Activated naive CD8-positive, alpha-beta T cell treated with anti-CD3 and anti-CD28 coated beads, Interleukin-2, amount 10 ng/mL, durations not matched to agents 7 days and 5 days (primary cell): ENCODE data around the gene RHOU. TPM values are rescaled to one million over a fixed set of nuclear protein-coding genes. Genes with fewer than 3 reads are reported as not detected.
A peak's percentile ranks its signal among the peaks of the same experiment; 100 is the strongest.

Source experiments
- ATAC-seq: fragments of 150-1000 bp; cut with Tn5 transposase; one replicate; pipeline ENCODE4 v1.10.0; 2021; ENCODE audit warnings: low read depth, moderate library complexity
- POLR2A ChIA-PET: fragments of 350-600 bp; sonication (Branson Sonifier 250); formaldehyde crosslinking; loops from one replicate; lab custom pipeline; 2021; ENCODE audit warnings: antibody characterized with exemption; lab: Charles Lee
- DNase-seq: peaks from one replicate; pipeline ENCODE4 v3.0.0; 2021
- H3K27ac Mint-ChIP-seq: one replicate; pipeline ENCODE4 v1.8.0; 2022; ENCODE audit warnings: mild to moderate bottlenecking, mixed read lengths
- H3K27me3 Mint-ChIP-seq: one replicate; pipeline ENCODE4 v1.8.0; 2022; ENCODE audit warnings: mild to moderate bottlenecking, moderate library complexity, mixed read lengths
- H3K36me3 Mint-ChIP-seq: one replicate; pipeline ENCODE4 v1.8.0; 2021; ENCODE audit warnings: mild to moderate bottlenecking, mixed read lengths
- H3K4me1 Mint-ChIP-seq: one replicate; pipeline ENCODE4 v1.8.0; 2021; ENCODE audit warnings: mixed read lengths
- H3K4me3 Mint-ChIP-seq: one replicate; pipeline ENCODE4 v1.8.0; 2022; ENCODE audit warnings: mild to moderate bottlenecking, moderate library complexity, mixed read lengths
- H3K9me3 Mint-ChIP-seq: one replicate; pipeline ENCODE4 v1.8.0; 2021; ENCODE audit warnings: mixed read lengths
- total RNA-seq, 2 experiments: library from RNA; stranded (reverse); gene quantifications; one replicate each; pipeline ENCODE4 v1.2.3, GENCODE V29; 2021

RHOU gene
- total RNA-seq, 2 experiments from 2014 or later = 7.5 to 7.7 TPM

DNA sequence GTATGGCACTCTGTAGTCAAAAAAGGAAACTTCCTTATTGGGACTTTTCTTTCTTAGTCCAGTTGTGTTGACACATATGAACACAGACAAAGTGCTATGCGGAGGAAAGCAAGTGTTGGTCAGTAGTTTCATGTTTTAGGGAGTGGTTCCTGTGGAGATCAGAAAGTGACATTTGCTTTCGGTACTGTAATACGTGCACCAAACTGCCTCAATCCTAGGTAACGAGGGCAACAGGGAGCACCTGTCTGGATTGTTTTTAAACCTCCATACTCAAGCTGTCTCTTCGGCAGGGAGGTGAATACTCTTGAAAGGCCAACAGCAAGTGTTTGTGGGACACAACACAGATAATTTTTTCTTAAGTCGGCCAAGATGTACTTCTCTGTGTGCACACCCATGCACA is 9.1 kb downstream of the RHOU start:
- no peak for ATAC-seq
- Mint-ChIP-seq H3K36me3 (peaks cover 29% of the 10 kb centered on the region), H3K27me3 (peaks cover 8% of the 10 kb centered on the region), H3K9me3 (no peaks in the 10 kb centered on the region), H3K4me1 (peaks cover 16% of the 10 kb centered on the region), H3K4me3 (no peak overlapping the region), H3K27ac (no peak overlapping the region)
- POLR2A ChIA-PET = no interaction called here
- DNase-seq = no peak

DNA sequence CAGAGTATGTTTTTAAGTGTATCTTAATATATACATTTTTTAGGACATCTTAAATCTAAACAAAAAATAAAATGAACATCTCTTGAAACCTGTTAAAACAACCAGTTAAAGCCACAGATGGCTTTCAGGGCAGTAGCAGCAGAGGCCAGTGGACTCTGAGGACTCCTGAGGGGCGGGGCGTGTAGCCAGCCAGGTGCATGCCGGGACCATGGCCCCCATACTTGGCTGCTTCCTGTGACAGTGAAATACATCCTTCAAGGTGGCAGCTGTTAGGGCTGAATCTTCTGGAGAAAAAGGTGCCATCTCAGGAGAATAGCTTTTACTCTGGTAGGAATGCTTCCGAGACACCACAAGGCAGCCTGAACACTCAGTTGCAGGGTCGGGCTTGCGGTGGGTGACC is 9.6 kb downstream of the RHOU start:
- H3K36me3 Mint-ChIP-seq = peaks cover 26% of the 10 kb centered on the region
- no peak overlapping the region for H3K4me3 Mint-ChIP-seq
- H3K4me1 Mint-ChIP-seq = peaks cover 12% of the 10 kb centered on the region
- ATAC-seq (no peak), DNase-seq (no peak)
- POLR2A ChIA-PET = no interaction called here
- peaks cover 8% of the 10 kb centered on the region for H3K27me3 Mint-ChIP-seq
- no peaks in the 10 kb centered on the region for H3K9me3 Mint-ChIP-seq
- no peak overlapping the region for H3K27ac Mint-ChIP-seq

DNA sequence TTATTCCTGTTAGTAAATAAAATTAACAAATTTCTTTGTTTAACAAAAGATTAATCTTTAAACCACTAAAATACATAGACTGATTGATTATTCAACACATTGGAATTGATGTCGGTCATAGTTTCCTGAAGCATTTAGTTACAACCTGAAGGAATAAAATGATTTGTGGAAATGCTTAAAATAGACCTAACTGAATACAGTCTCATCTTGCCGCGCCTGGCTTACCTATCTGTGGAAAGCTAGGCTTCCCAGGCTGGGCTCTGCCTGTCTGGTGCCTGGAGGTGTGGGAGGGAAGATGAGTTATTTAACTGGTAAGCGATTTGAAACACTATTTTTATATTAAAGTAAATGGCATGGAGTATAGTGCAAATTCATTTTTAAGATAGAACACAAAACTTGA is 10.2 kb downstream of the RHOU start:
- peaks cover 24% of the 10 kb centered on the region for H3K36me3 Mint-ChIP-seq
- H3K9me3 Mint-ChIP-seq = no peaks in the 10 kb centered on the region
- DNase-seq (no peak), ATAC-seq (no peak)
- H3K27me3 Mint-ChIP-seq = peaks cover 8% of the 10 kb centered on the region
- POLR2A ChIA-PET = no interaction called here
- no peak overlapping the region for H3K4me3 Mint-ChIP-seq
- peaks cover 10% of the 10 kb centered on the region for H3K4me1 Mint-ChIP-seq
- H3K27ac Mint-ChIP-seq = no peak overlapping the region

DNA sequence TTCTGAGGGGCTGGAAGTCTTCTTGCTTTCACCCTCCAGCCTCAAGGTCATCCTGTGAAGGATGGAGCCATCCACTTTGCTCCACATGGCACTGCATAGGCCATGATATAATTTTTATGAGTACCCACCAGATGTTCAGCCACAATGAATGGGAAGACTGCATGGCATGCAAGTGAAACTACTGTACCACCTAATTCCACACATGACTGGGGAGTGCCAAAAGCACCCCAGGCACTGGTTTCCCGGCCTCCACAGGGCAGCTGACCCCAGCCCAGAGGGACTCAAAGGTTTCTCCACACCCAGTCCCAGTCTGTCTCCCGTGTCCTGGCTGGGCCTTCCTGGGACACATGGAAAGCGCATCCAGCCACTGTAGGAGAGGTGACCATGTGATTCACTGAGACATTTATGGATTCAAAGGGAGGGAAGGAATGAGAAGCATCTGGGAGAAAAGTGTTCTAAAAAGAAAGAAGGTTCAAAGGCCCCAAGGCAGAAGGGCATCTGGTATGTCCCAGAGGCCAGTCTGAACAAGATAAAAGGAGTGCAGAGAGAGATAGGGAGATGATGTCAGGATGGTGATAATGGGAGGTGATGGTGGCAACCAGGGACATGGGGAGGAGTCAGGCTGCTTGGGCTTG is 12.1 kb downstream of the RHOU start:
- no peak for DNase-seq
- Mint-ChIP-seq H3K4me1 (peaks cover 7% of the 10 kb centered on the region), H3K36me3 (peaks cover 17% of the 10 kb centered on the region), H3K27ac (no peak overlapping the region), H3K27me3 (peaks cover 22% of the 10 kb centered on the region), H3K4me3 (no peak overlapping the region), H3K9me3 (no peaks in the 10 kb centered on the region)
- POLR2A ChIA-PET = no interaction called here
- ATAC-seq = no peak

DNA sequence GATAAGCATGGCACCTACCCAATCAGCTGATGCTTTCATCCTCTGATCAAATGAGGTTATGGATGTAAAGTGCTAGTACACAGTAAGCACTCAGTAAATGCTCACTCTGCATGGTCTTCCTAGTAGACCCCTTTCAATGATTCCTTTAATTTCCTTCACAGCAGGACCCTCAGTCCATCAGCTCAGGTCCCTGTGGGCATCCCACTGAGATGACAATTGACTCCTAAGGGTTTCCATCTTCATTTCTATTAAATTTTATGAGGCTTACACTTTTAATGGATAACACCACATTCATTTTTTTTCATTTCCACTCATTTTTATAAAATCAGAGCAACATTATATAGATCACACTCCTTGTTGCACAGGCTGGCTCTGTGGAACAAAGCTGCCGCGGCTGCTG is 12.8 kb downstream of the RHOU start:
- no peak for ATAC-seq
- H3K4me1 Mint-ChIP-seq = peaks cover 7% of the 10 kb centered on the region
- no peak for DNase-seq
- no peak overlapping the region for H3K27ac Mint-ChIP-seq
- peaks cover 13% of the 10 kb centered on the region for H3K36me3 Mint-ChIP-seq
- H3K4me3 Mint-ChIP-seq = no peak overlapping the region
- peaks cover 28% of the 10 kb centered on the region for H3K27me3 Mint-ChIP-seq
- no peaks in the 10 kb centered on the region for H3K9me3 Mint-ChIP-seq
- POLR2A ChIA-PET = interaction anchor here (1.0 kb wide), 1 partner anchor 45 kb away, joined by 3 read pairs; no protein-coding TSS in a partner anchor

DNA sequence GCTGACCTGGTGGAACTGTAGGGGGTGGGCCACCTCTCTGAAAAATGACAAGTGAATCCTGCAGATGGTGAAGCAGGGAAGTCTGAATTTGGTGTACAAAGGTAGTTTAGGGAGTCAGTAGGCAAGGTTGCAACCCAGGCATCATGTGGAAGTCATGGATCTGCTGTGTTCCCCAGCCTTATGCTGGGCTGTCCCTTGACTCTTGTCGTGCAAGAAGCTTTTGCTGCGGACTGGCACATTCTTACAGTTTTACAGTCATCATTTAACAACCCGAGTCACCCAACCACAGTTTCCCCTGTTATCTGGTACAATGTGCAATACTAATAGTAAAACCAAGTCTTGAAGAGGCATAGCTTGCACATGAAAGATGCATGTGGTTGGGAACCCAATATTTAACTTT is 13.2 kb downstream of the RHOU start:
- H3K36me3 Mint-ChIP-seq = peaks cover 10% of the 10 kb centered on the region
- POLR2A ChIA-PET = interaction anchor here (1.0 kb wide), 1 partner anchor 44 kb away, joined by 3 read pairs; no protein-coding TSS in a partner anchor
- H3K4me1 Mint-ChIP-seq = peaks cover 7% of the 10 kb centered on the region
- no peak overlapping the region for H3K4me3 Mint-ChIP-seq
- peaks cover 30% of the 10 kb centered on the region for H3K27me3 Mint-ChIP-seq
- ATAC-seq (peak; percentile 50), DNase-seq (no peak)
- H3K27ac Mint-ChIP-seq = no peak overlapping the region
- no peaks in the 10 kb centered on the region for H3K9me3 Mint-ChIP-seq

DNA sequence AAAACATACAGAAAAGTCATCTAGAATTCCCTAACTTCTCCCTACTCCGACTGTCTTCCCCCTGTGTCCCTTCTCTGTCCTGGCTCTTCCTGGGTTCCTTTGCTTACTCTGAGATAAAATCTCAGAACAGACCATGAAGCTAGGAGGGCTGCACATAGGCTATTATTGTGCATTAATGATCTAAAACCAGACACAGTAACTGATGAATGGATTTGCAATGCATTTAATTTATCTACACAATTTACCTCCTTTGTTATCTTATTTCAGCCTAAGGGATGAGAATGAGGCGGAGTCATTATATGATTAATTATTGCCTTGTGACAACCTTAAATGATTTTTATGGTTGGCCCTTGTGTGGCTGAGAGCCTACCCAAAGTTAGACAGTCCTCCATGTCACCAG is 14.5 kb downstream of the RHOU start:
- no peak for DNase-seq
- peaks cover 41% of the 10 kb centered on the region for H3K27me3 Mint-ChIP-seq
- no peak overlapping the region for H3K27ac Mint-ChIP-seq
- peaks cover 1% of the 10 kb centered on the region for H3K36me3 Mint-ChIP-seq
- POLR2A ChIA-PET = no interaction called here
- no peaks in the 10 kb centered on the region for H3K9me3 Mint-ChIP-seq
- no peak for ATAC-seq
- no peak overlapping the region for H3K4me3 Mint-ChIP-seq
- H3K4me1 Mint-ChIP-seq = peaks cover 9% of the 10 kb centered on the region

DNA sequence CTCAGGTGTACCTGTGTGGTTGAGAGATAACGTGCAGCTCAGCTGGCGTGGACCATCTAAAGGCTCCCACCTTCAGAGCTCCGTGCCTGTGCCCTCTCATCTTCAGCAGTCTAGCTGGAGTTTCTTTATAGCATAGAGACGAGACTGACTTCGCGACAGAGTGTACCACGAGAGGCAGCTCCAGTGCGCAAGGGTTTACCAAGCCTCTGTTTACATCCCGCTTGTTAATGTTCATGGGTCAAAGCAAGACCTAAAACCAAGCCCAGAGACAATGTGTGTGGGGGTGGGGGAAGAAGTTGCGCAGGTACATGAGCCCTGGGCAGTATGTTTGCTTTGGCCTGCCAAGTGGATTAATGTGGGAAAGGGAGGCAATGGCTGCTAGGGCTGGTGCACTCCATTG is 15.6 kb downstream of the RHOU start:
- H3K4me1 Mint-ChIP-seq = peaks cover 14% of the 10 kb centered on the region
- H3K27ac Mint-ChIP-seq = no peak overlapping the region
- no peak overlapping the region for H3K4me3 Mint-ChIP-seq
- no peaks in the 10 kb centered on the region for H3K9me3 Mint-ChIP-seq
- ATAC-seq (no peak), DNase-seq (no peak)
- H3K27me3 Mint-ChIP-seq = peaks cover 53% of the 10 kb centered on the region
- peaks cover 2% of the 10 kb centered on the region for H3K36me3 Mint-ChIP-seq
- POLR2A ChIA-PET = no interaction called here

DNA sequence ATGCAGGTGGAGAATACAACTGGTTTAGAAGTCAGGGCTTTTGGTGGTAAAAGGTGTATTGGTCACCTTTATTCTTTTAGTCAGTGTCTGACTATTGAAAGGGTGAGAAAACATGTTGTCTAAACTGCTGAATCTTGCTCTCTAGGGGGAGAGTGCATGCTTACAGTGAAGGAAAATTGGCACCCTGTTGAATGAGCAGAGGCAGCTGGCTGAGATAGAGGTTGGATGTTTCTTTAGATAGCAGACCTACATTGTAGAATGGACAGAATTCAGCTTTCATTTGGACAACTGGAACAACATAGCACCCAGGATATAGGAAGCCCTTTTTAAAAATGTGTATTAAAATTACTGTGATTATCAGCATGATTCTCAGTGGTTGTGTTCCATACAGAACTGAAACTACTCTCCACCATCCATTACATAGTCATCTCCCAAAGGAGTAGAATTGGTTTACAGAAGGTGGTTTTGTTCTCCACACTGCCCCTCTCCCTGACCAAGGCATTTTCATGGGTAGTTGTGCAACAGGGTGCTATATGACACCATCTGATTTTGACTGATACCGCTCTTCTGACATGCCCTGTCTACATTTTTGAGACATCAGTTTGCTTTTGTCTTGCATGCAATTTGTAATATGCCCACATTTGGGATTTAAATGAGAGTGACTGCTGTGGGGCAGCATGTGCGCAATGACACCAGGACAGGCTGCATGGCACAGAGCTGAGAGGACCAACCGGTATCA is 16.2 kb downstream of the RHOU start:
- POLR2A ChIA-PET = no interaction called here
- Mint-ChIP-seq H3K27ac (no peak overlapping the region), H3K27me3 (peaks cover 57% of the 10 kb centered on the region), H3K4me1 (peaks cover 16% of the 10 kb centered on the region), H3K9me3 (no peaks in the 10 kb centered on the region), H3K4me3 (no peak overlapping the region), H3K36me3 (peaks cover 2% of the 10 kb centered on the region)
- ATAC-seq (no peak), DNase-seq (no peak)

DNA sequence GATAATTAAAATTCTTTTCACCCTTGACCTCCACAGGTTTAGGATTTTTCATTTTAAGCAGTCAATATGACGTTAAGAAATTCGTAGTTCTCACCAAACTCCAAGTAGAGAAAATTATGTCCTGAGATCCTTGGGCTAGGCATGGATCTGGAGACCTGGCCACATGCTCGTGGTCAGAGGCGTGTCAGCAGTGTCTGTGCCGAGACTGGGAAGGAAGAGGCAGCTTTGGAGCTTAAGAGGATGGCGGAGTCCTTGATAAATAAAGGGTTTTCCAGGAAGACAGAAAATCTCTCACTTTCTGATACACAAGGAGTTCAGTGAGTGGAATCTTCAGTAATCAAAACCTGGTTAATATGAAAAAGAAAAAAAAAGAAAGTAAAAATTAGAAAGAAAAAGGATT is 17.0 kb downstream of the RHOU start:
- ATAC-seq (no peak), DNase-seq (no peak)
- Mint-ChIP-seq H3K4me3 (no peak overlapping the region), H3K36me3 (peaks cover 4% of the 10 kb centered on the region), H3K4me1 (peaks cover 16% of the 10 kb centered on the region), H3K27ac (no peak overlapping the region), H3K9me3 (peaks cover 2% of the 10 kb centered on the region), H3K27me3 (peaks cover 59% of the 10 kb centered on the region)
- POLR2A ChIA-PET = no interaction called here

DNA sequence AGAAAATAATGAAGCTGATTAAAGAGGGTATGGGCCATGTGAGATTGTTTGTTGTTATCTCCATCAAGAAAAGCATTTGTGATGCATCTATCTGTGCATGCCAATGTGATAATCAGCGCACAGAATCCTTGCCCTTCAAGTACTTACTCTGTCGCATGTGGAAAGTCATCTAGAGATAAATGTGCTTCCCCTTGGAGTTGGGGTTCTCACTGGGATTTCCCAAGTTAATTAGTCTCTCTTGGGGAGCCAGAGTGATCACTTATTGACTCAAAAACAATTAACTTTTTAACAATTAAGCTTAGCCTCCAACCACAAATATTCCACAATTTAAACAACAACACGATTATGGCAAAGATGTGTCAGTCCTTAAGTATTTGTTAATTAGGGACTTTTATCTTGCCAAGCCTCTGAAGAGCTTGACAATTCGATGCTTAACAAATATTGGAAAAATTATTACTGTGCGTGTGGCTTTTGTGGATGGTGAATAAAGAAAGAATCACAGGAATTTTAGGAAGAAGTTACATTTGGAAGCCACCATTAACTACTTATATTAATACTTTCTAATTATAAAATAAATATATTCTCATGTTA is 17.5 kb downstream of the RHOU start:
- peaks cover 59% of the 10 kb centered on the region for H3K27me3 Mint-ChIP-seq
- peaks cover 16% of the 10 kb centered on the region for H3K4me1 Mint-ChIP-seq
- no peak for ATAC-seq
- no peak overlapping the region for H3K27ac Mint-ChIP-seq
- POLR2A ChIA-PET = no interaction called here
- DNase-seq = no peak
- H3K9me3 Mint-ChIP-seq = peaks cover 2% of the 10 kb centered on the region
- H3K4me3 Mint-ChIP-seq = no peak overlapping the region
- H3K36me3 Mint-ChIP-seq = peaks cover 4% of the 10 kb centered on the region

DNA sequence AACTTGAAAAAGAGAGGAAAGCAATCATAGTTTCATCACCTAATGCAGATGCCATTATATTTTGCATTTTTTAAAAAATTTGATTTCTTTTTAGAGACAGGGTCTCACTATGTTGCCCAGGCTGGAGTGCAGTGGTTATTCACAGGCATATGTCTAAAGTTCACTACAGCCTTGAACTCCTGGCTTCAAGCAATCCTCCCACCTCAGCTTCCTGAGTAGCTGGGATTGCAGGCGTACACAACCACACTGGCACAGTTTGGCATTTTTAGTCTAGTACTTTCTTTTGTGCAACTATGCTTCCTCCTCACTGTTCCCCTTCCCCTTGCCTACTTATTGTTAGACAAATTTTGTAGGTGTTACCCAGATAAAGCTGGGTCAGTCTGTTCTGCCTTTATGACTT is 18.0 kb downstream of the RHOU start:
- POLR2A ChIA-PET = no interaction called here
- peaks cover 61% of the 10 kb centered on the region for H3K27me3 Mint-ChIP-seq
- no peak overlapping the region for H3K4me3 Mint-ChIP-seq
- peaks cover 4% of the 10 kb centered on the region for H3K36me3 Mint-ChIP-seq
- H3K9me3 Mint-ChIP-seq = peaks cover 2% of the 10 kb centered on the region
- ATAC-seq (no peak), DNase-seq (no peak)
- H3K27ac Mint-ChIP-seq = no peak overlapping the region
- H3K4me1 Mint-ChIP-seq = peaks cover 15% of the 10 kb centered on the region

DNA sequence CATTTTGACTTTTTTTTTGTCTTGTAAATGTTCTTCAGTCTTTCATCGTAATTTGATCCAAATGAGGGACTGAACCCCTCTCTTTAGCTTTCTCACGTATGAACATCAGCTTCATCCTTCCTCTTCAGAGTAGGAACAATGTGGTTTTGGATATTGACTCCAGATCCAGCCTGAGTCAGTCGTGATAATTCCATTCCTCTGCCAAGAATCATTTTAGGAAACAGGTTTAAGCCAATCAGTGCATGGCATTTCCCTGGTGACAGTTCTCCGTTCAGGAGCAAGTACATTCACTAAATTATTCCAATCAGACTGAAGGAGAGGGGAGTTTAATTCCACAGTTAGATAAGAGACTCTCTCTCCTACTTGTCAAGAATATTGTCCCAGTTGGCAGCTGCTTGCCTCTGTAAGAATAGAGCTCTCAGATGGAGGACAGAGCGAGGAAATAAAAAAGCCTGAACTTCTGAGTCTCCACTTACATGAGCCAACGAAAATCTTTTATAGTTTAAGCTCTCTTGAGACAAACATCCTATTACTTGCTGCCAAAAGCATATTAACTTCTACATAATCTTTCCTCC is 18.6 kb downstream of the RHOU start:
- DNase-seq = no peak
- H3K27ac Mint-ChIP-seq = no peak overlapping the region
- ATAC-seq = no peak
- POLR2A ChIA-PET = interaction anchor here (0.8 kb wide), 1 partner anchor 12 kb away, joined by 3 read pairs; no protein-coding TSS in a partner anchor
- no peak overlapping the region for H3K4me3 Mint-ChIP-seq
- H3K4me1 Mint-ChIP-seq = peaks cover 9% of the 10 kb centered on the region
- H3K9me3 Mint-ChIP-seq = peaks cover 2% of the 10 kb centered on the region
- H3K36me3 Mint-ChIP-seq = peaks cover 4% of the 10 kb centered on the region
- H3K27me3 Mint-ChIP-seq = peaks cover 57% of the 10 kb centered on the region
